Left lung (tissue), 10 donors: ENCODE results near the gene GPX3. TPM values are rescaled to one million over a fixed set of nuclear protein-coding genes. Genes with fewer than 3 reads are reported as not detected.

ENCODE experiments used
- ATAC-seq: fragments of 200-7000 bp; cut with Tn5 transposase; one replicate; pipeline ENCODE4 v1.9.1; 2020; ENCODE audit warnings: moderate library complexity
- DNase-seq, 4 donors: peaks; one replicate each; pipeline ENCODE4 v3.0.0-alpha.2; 2013 to 2020
- H3K27ac ChIP-seq, 2 donors: fragments of 200-600 bp; sonication (generic) in 1 of 2; one replicate each; pipeline versions ENCODE4 v1.5.0 to v1.8.0; 2020 to 2021
- H3K27me3 ChIP-seq, 2 donors: fragments of 200-600 bp; sonication (generic) in 1 of 2; one replicate each; pipeline versions ENCODE4 v1.5.0 to v1.8.0; 2020 to 2021
- H3K36me3 ChIP-seq, 2 donors: fragments of 200-600 bp; sonication (generic) in 1 of 2; one replicate each; pipeline versions ENCODE4 v1.5.0 to v1.8.0; 2020 to 2021
- H3K4me1 ChIP-seq, 2 donors: fragments of 200-600 bp; one replicate each; pipeline ENCODE4 v1.8.0; 2021
- H3K4me3 ChIP-seq, 2 donors: fragments of 200-600 bp; sonication (generic) in 1 of 2; one replicate each; pipeline versions ENCODE4 v1.5.0 to v1.8.0; 2020 to 2021; ENCODE audit warnings: mild to moderate bottlenecking in 1 of 2
- H3K9me3 ChIP-seq, 2 donors: fragments of 200-600 bp; sonication (generic) in 1 of 2; one replicate each; pipeline versions ENCODE4 v1.5.0 to v1.8.0; 2020 to 2021
- intact Hi-C, 2 donors: fragments of 100-400 bp; cut with DNase I; formaldehyde crosslinking; loops; one replicate each; pipeline versions ENCODE4 v1.11.2 to v1.14.2; 2022
- polyA plus RNA-seq, 6 donors: library from polyadenylated mRNA; unstranded; fragments of 120-200 nt; gene quantifications; one replicate each; pipeline ENCODE4 v1.2.1, GENCODE V29; 2013; ENCODE audit not compliant: insufficient read length in 6 of 6
- total RNA-seq, 2 donors: library from RNA; stranded (reverse); fragmentation: NEBNext Ultra II Directional; extraction: Animal tissue kit (Norgen Biotek cat#: 25700); gene quantifications; one replicate each; pipeline ENCODE4 v1.2.1, GENCODE V29; 2021
- TF ChIP-seq, protein P1 (sequence below), 2 donors: fragments of 200-600 bp; sonication (generic) in 1 of 2; IDR thresholded peaks; one replicate each; pipeline versions ENCODE4 v1.5.0 to v1.8.0; 2021; ENCODE audit warnings: antibody characterized with exemption in 2 of 2
- donor health status: DM: no; HTN: yes; CAD: no.
- donor health status: DM: no; HTN: no; CAD: no.

GPX3 gene
- total and polyA plus RNA-seq, 8 donors, result 49.0 to 424 (median 77.2) TPM

DNA sequence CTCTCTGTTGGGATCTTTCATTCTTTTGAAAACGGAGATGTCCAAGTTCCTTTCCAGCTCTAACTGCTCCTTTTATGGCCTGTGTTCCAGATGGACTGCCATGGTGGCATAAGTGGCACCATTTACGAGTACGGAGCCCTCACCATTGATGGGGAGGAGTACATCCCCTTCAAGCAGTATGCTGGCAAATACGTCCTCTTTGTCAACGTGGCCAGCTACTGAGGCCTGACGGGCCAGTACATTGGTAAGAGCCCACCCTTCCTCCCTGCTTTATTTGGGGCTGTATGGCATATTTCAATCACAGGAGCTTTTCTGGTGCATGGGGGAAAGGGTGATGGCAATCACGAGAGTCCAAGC lies 4.8 kb downstream of the GPX3 start:
- Histone ChIP-seq H3K27ac (peak overlapping the region; percentile 81 to 84), H3K36me3 (peaks cover 0 to 73% of the 10 kb centered on the region in 2 donors), H3K4me1 (peaks cover 42 to 91% of the 10 kb centered on the region in 2 donors), H3K9me3 (no peaks in the 10 kb centered on the region), H3K4me3 (no peak overlapping the region), H3K27me3 (no peaks in the 10 kb centered on the region)
- ATAC-seq (no peak), DNase-seq (no peak)
- intact Hi-C loops, result no loop called here
- TF ChIP-seq, protein P1, sequence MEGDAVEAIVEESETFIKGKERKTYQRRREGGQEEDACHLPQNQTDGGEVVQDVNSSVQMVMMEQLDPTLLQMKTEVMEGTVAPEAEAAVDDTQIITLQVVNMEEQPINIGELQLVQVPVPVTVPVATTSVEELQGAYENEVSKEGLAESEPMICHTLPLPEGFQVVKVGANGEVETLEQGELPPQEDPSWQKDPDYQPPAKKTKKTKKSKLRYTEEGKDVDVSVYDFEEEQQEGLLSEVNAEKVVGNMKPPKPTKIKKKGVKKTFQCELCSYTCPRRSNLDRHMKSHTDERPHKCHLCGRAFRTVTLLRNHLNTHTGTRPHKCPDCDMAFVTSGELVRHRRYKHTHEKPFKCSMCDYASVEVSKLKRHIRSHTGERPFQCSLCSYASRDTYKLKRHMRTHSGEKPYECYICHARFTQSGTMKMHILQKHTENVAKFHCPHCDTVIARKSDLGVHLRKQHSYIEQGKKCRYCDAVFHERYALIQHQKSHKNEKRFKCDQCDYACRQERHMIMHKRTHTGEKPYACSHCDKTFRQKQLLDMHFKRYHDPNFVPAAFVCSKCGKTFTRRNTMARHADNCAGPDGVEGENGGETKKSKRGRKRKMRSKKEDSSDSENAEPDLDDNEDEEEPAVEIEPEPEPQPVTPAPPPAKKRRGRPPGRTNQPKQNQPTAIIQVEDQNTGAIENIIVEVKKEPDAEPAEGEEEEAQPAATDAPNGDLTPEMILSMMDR (IDR thresholded peaks at IDR 0.05), result no peak

DNA sequence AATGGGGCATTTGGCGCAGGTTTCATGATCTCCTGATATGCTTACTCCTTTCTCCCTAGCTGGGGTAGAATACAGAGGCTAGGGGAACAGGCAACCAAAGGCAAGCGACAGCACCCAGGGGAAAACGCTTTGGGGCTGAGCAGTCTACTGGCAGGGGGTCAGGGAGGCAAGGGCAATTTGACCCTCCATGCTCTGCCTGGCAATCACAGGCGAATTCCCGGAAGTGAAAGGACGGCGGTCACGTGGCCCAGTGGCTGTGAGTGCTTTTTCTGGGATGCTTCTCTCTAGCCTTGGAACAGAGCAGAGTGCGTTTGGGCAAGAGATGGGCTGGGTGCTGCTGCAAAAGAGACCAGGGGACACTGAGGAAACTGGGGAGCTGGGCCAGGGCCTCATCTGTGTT lies 5.7 kb downstream of the GPX3 start:
- TF ChIP-seq, protein P1 (IDR thresholded peaks at IDR 0.05), result no peak
- DNase-seq (no peak), ATAC-seq (no peak)
- Histone ChIP-seq H3K4me3 (no peak overlapping the region), H3K36me3 (peaks cover 0 to 82% of the 10 kb centered on the region in 2 donors), H3K27me3 (no peaks in the 10 kb centered on the region), H3K9me3 (no peaks in the 10 kb centered on the region), H3K27ac (peak overlapping the region; percentile 81 to 84), H3K4me1 (peaks cover 49 to 84% of the 10 kb centered on the region in 2 donors)
- intact Hi-C loops, result no loop called here

DNA sequence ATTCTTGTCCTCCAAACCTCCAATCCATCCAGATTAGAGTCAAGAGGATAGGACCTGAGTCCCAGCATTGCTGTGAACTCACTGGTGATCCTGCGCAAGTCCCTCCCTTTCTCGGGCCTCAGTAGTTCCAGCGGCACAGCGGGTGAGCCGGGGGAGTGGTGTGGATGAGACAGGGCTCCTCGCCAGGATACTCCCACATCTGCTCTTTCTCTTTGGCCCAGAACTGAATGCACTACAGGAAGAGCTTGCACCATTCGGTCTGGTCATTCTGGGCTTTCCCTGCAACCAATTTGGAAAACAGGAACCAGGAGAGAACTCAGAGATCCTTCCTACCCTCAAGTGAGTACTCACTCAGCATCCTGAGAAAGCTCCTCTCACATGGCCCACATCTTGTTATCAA lies 6.3 kb downstream of the GPX3 start:
- H3K4me1 ChIP-seq, result peaks cover 51 to 78% of the 10 kb centered on the region in 2 donors
- DNase-seq, result no peak
- no peaks in the 10 kb centered on the region for H3K9me3 ChIP-seq
- intact Hi-C loops, result no loop called here
- peak overlapping the region; percentile 35 to 84 for H3K27ac ChIP-seq
- no peaks in the 10 kb centered on the region for H3K27me3 ChIP-seq
- no peak overlapping the region for H3K4me3 ChIP-seq
- TF ChIP-seq, protein P1 (IDR thresholded peaks at IDR 0.05), result no peak
- peaks cover 0 to 88% of the 10 kb centered on the region in 2 donors for H3K36me3 ChIP-seq
- ATAC-seq, result peak; percentile 9

DNA sequence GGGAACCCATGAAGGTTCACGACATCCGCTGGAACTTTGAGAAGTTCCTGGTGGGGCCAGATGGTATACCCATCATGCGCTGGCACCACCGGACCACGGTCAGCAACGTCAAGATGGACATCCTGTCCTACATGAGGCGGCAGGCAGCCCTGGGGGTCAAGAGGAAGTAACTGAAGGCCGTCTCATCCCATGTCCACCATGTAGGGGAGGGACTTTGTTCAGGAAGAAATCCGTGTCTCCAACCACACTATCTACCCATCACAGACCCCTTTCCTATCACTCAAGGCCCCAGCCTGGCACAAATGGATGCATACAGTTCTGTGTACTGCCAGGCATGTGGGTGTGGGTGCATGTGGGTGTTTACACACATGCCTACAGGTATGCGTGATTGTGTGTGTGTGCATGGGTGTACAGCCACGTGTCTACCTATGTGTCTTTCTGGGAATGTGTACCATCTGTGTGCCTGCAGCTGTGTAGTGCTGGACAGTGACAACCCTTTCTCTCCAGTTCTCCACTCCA lies 7.6 kb downstream of the GPX3 start:
- DNase-seq, result no peak
- H3K4me1 ChIP-seq, result peaks cover 47 to 67% of the 10 kb centered on the region in 2 donors

DNA sequence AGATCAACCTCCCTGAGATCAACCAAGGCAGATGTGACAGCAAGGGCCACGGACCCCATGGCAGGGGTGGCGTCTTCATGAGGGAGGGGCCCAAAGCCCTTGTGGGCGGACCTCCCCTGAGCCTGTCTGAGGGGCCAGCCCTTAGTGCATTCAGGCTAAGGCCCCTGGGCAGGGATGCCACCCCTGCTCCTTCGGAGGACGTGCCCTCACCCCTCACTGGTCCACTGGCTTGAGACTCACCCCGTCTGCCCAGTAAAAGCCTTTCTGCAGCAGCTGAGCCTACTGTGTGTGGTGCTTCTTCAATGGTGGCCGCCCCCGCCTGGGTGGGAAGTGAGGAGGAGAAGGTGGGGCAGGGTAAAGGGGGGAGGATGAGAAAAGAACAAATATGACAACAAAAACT lies 8.3 kb downstream of the GPX3 start:
- no peaks in the 10 kb centered on the region for H3K9me3 ChIP-seq
- H3K27me3 ChIP-seq, result no peaks in the 10 kb centered on the region
- TF ChIP-seq, protein P1 (IDR thresholded peaks at IDR 0.05), result no peak
- H3K4me3 ChIP-seq, result no peak overlapping the region
- intact Hi-C loops, result no loop called here
- ATAC-seq (no peak), DNase-seq (no peak)
- H3K36me3 ChIP-seq, result peaks cover 0 to 98% of the 10 kb centered on the region in 2 donors
- H3K27ac ChIP-seq, result peak overlapping the region; percentile 69 to 84
- H3K4me1 ChIP-seq, result peaks cover 44 to 60% of the 10 kb centered on the region in 2 donors

More for the DNA sequence above, 7.6 kb downstream of the GPX3 start:
- TF ChIP-seq, protein P1 (IDR thresholded peaks at IDR 0.05), result no peak
- intact Hi-C loops, result no loop called here
- peaks cover 0 to 92% of the 10 kb centered on the region in 2 donors for H3K36me3 ChIP-seq
- H3K9me3 ChIP-seq, result no peaks in the 10 kb centered on the region
- H3K27me3 ChIP-seq, result no peaks in the 10 kb centered on the region
- no peak overlapping the region for H3K4me3 ChIP-seq
- H3K27ac ChIP-seq, result peak overlapping the region in 1 of 2 donors; percentile 84
- ATAC-seq, result no peak
